Erythroblast (primary cell): ENCODE results near the gene ADAM22.

Experiments used
- GATA1 ChIP-seq: IDR thresholded peaks from 2 replicates; pipeline ENCODE4 v1.6.1; 2011; ENCODE audit warnings: low read depth, mild to moderate bottlenecking, control low read depth, low read length, moderate library complexity
- POLR2A ChIP-seq: IDR thresholded peaks from 2 replicates; pipeline ENCODE4 v1.6.1; 2011; ENCODE audit warnings: mild to moderate bottlenecking, low read length

DNA sequence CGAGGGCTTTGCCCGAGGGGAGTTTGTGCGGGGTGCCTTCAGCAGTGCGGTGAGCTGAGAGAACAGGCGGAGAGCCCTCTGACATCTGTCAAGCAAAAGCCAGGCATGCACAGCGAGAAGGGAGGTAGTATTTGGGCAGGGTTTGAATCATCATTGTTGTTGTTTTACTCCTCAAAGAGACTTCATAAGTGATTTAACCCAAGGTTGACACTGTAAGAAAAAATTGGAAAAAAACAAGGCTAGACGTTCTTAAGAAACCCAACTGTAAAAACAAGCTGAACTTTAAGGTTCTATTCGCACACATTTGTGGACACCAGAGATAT is 1.3 kb downstream of the ADAM22 start:
- TF ChIP-seq POLR2A (no peak), GATA1 (no peak)
